HG03135 (cell line): Measurements from ENCODE around the gene SH3BP5.

Source experiments
- ATAC-seq: cut with Tn5 transposase; IDR thresholded peaks from one replicate; pipeline ENCODE4 v1.9.1; 2021; ENCODE audit warnings: mild to moderate bottlenecking, moderate library complexity; ENCODE audit not compliant: unreplicated experiment

Gene SH3BP5

GRCh38 chr3:15326037-15326436, 6.3 kb downstream of the SH3BP5 start:
- ATAC-seq: no peak

GRCh38 chr3:15325228-15325627, 7.2 kb downstream of the SH3BP5 start:
- no peak for ATAC-seq

DNA sequence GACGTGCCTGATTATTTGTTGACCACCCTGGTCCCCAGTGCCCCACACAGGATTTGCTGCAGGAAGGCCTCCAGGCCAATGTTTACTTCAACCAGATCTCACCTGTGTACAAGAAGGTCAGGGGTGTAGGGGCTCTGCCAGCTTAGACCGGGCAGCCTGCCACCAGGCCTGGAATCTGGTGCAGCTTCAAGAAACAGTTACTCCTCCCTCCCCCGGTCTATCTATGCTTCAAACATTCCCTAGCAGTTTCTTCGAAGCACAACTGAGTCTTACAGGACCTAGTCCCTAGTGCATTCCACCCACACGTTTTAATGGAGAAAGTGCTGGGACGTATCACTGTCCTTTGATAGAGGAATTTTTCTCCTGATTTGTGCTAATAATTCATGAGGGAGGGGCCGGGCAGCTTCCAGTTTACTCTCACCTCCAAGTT, 8.0 kb downstream of the SH3BP5 start:
- no peak for ATAC-seq

GRCh38 chr3:15323063-15323462, 9.3 kb downstream of the SH3BP5 start:
- no peak for ATAC-seq

DNA sequence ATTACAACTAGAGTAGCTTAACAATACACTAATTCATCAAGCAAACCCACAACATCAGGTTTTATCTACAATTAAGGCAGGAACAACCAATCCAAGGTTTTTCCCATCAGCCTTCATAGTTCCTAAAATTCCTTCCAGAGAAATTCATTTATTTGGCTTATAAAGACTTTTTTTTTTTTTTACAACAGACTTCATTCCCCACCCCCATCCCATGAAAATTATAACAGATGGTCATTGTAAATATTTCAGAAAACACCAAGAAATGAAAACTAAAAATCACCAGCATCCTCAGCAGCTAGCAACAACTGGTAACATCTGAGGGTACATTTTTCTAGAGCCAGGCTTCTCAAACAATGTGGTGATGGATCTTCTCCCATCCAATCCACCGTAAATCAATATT, 11.0 kb downstream of the SH3BP5 start:
- no peak for ATAC-seq

DNA sequence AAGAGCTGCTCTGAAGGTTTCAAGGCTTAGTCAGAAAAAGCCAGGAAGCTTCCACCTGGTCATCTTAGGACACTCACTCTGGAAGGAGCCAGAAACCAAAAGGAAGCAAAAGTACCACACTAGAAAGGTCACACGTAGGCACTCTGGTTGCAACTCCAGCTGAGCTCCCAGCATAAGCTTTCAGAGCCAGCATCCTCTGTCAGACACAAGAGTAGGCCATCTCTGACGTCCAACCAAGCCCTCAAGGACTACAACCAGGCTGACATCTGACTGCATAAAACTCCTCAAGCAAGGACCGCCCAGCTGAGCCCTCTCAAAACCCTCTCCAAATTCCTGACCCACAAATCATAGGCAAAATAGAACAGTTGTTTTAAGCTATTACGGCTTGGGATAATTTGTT, 12.8 kb downstream of the SH3BP5 start:
- no peak for ATAC-seq

DNA sequence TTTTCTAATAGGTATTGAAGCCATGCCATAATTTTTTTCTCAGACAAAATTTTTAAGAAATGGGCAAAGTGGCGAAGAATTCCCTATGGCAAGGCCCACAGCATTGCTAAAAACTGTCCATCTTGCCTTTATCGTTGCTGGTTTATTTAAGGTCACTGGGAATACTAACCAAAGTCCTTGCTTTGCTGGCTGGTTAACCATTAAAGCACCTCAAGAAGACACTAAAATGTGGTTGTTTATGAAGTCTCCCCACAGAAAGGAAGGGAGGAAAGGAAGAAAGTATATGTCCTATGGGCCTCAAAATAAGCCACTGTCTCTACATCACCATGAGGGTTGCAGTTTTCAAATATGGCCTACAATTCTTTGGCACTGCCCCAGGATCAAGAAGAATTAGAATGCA, 13.2 kb downstream of the SH3BP5 start:
- no peak for ATAC-seq

DNA sequence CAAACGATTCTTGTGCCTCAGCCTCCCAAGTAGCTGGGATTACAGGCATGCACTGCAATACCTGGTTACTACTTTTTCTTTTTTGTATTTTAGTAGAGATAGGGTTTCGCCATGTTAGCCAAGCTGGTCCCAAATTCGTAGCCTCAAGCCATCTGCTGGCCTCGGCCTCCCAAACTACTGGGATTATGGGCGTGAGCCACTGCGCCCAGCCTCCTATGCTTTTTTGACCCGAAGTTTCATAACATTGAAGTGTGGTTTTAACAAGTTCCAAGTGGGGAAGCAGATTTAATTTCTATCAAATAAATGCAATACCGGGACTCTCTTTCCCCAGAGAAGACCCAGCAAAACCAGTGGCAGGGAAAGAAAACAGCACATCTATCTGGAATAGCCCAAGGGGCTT, 13.7 kb downstream of the SH3BP5 start:
- no peak for ATAC-seq

- no peak for ATAC-seq
Measured at GRCh38 chr3:15316998-15317435, 15.4 kb downstream of the SH3BP5 start.

- no peak for ATAC-seq
Measured at GRCh38 chr3:15315003-15315402, 17.4 kb downstream of the SH3BP5 start.

DNA sequence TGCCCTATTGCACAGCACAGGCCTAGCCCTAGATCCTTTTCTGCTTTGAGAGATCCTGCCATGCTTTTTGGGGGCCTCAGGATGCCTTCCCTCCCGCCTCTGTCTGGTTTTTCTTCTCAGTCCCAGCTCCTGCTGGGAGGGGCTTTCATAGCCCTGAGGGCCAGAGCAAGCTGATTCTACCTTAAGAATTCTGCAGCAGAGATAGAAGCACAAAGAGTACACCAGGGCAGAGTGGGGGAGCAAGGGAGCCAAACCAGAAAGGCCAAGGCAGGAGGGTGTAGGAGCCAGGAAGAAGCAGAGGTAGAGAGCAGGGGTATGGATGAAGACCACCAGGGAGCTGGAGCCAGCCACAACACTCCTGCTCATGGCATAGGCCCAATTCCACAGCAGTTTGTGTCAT, 18.1 kb downstream of the SH3BP5 start:
- ATAC-seq: no peak

GRCh38 chr3:15313461-15313860, 18.9 kb downstream of the SH3BP5 start:
- no peak for ATAC-seq

- no peak for ATAC-seq
Measured at GRCh38 chr3:15312550-15312949, 19.8 kb downstream of the SH3BP5 start.

GRCh38 chr3:15310491-15311370, 21.7 kb downstream of the SH3BP5 start:
- peak; percentile 80 for ATAC-seq

DNA sequence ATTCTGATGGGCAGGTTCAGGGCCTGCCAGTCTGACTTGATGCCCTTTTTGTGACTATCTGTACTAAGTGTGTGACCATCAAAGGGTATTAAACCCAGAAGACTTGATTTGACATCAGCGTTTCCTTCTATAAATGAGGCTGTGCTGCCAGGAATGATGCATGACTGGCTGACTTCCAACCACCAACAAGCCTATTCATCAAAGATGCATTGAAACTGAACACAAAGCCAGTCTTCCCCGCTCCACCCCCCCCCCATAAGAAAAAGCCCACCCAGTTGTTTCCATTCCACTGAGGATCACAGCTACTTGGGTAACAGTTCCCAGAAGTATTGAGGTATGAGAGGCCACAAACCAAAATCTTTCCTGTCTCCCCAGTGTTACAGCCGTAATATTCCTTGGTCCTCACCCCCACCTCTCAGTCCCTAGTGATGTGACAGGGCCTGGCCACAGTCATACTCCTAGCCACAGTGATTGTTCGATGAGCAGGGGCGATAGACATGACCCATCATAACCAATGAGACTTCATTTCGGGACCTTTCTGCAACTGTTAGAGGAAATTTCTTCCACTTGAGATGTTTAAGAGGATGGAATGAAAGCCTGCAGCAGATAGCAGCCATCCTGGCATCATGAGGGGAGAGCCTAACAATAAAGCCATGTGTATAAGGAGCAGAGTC, 22.6 kb downstream of the SH3BP5 start:
- ATAC-seq: no peak

- ATAC-seq: no peak
Measured at GRCh38 chr3:15307580-15307979, 24.8 kb downstream of the SH3BP5 start.

GRCh38 chr3:15306979-15307359, 25.4 kb downstream of the SH3BP5 start:
- no peak for ATAC-seq

- no peak for ATAC-seq
Measured at GRCh38 chr3:15305359-15305844, 27.0 kb downstream of the SH3BP5 start.

- ATAC-seq: no peak
Measured at GRCh38 chr3:15303728-15304127, 28.7 kb downstream of the SH3BP5 start.

DNA sequence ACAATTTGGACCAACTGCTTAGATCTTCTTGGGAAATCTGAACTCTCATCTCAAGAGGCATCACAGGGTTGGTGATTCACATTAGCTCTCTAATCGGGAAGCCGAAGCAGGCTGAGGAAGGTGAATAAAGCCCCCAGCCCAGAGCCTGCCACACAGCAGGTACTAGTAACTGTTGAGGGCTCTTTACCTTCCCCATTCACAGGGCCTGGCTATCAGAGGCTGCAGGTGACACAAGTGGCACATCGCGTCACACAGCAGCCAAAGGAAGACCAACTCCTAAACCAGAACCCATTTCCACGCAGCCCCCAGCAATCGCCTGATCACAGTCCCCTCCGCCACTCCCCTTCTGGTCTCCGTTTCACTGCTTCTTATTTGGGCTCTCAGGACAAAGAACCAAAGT, 29.2 kb downstream of the SH3BP5 start:
- no peak for ATAC-seq

- no peak for ATAC-seq
Measured at GRCh38 chr3:15301761-15302160, 30.6 kb downstream of the SH3BP5 start.
